Endothelial cell of umbilical vein (primary cell): ENCODE measurements around the gene BRME1. TPM values are rescaled to one million over a fixed set of nuclear protein-coding genes. Genes with fewer than 3 reads are reported as not detected.

ENCODE experiments used
- BruUV-seq: library from RNA; stranded (reverse); fragments of 400-500 nt; replicated peaks from 2 replicates; lab custom pipeline; 2021; lab: Mats Ljungman, UMichigan
- CTCF ChIA-PET: fragments of 300-600, 350-600 bp; sonication (Branson Sonifier 250); formaldehyde crosslinking; loops from one replicate; lab custom pipeline; 2021; ENCODE audit warnings: antibody characterized with exemption, inconsistent platforms; lab: Charles Lee
- POLR2A ChIA-PET: fragments of 300-600, 350-600 bp; sonication (Branson Sonifier 250); formaldehyde crosslinking; loops from one replicate; lab custom pipeline; 2021; ENCODE audit warnings: antibody characterized with exemption, inconsistent platforms; lab: Charles Lee
- DNase-seq: peaks from one replicate; pipeline ENCODE4 v3.0.0-alpha.2; 2011; ENCODE audit warnings: low read depth, low spot score
- FAIRE-seq: peaks from 2 replicates; lab custom pipeline; 2011; peaks lifted over from hg19 to GRCh38; lab: Jason Lieb, UNC
- H2AFZ ChIP-seq: 2 replicates; pipeline ENCODE4 v1.6.0; 2012; ENCODE audit warnings: low read depth, low read length, control low read depth, inconsistent platforms
- H3K27ac ChIP-seq: 2 replicates; pipeline ENCODE4 v1.5.1; 2011; ENCODE audit warnings: low read depth, mild to moderate bottlenecking, control low read depth, low read length, moderate library complexity; ENCODE audit not compliant: insufficient read depth
- H3K27me3 ChIP-seq, 2 experiments: 2 replicates each; pipeline versions ENCODE4 v1.6.0 to v1.6.1; 2011; ENCODE audit warnings: low read length in 2 of 2, mixed read lengths in 1 of 2; ENCODE audit not compliant: control insufficient read depth in 2 of 2, insufficient read depth in 2 of 2
- H3K36me3 ChIP-seq, 2 experiments: 2 replicates in 1 of 2; 3 replicates in 1 of 2; pipeline ENCODE4 v1.5.1; 2011; ENCODE audit warnings: low read length in 2 of 2, mild to moderate bottlenecking in 1 of 2, moderate library complexity in 1 of 2; ENCODE audit not compliant: control insufficient read depth in 2 of 2, insufficient read depth in 2 of 2; ENCODE audit errors: extremely low read depth in 1 of 2
- H3K4me1 ChIP-seq: 3 replicates; pipeline ENCODE4 v1.5.1; 2011; ENCODE audit warnings: mild to moderate bottlenecking, low read length; ENCODE audit not compliant: control insufficient read depth, insufficient read depth; ENCODE audit errors: extremely low read depth
- H3K4me2 ChIP-seq: 2 replicates; pipeline ENCODE4 v1.6.1; 2011; ENCODE audit warnings: low read length, control low read depth, mixed read lengths; ENCODE audit not compliant: insufficient read depth
- H3K4me3 ChIP-seq, 3 experiments: fragments of 200-600 bp in 1 of 3; sonication (generic), shearing (Covaris generic) in 1 of 3; replicated peaks in 1 of 3; 2 replicates each; pipeline ENCODE4 v1.5.1; 2011 to 2016; ENCODE audit warnings: control low read depth in 3 of 3, low read length in 3 of 3, mild to moderate bottlenecking in 2 of 3, inconsistent platforms in 1 of 3, low read depth in 1 of 3, moderate library complexity in 1 of 3; ENCODE audit not compliant: insufficient read depth in 1 of 3
- H3K79me2 ChIP-seq: 2 replicates; pipeline ENCODE4 v1.6.0; 2012; ENCODE audit warnings: low read length, inconsistent platforms; ENCODE audit not compliant: control insufficient read depth, insufficient read depth
- H3K9ac ChIP-seq: replicated peaks from 2 replicates; pipeline ENCODE3; 2011; ENCODE audit warnings: low read length, control low read depth; ENCODE audit not compliant: insufficient read depth; ENCODE audit errors: extremely low read depth
- H3K9me1 ChIP-seq: replicated peaks from 3 replicates; pipeline ENCODE4 v1.6.0; 2011; ENCODE audit warnings: mild to moderate bottlenecking, low read length; ENCODE audit not compliant: control insufficient read depth, insufficient read depth; ENCODE audit errors: extremely low read depth
- H3K9me3 ChIP-seq: replicated peaks from 2 replicates; pipeline ENCODE4 v1.5.1; 2012; ENCODE audit warnings: low read length, inconsistent platforms; ENCODE audit not compliant: control insufficient read depth, insufficient read depth
- H4K20me1 ChIP-seq: replicated peaks from 2 replicates; pipeline ENCODE3; 2011; ENCODE audit warnings: mild to moderate bottlenecking, low read length; ENCODE audit not compliant: control insufficient read depth, insufficient read depth; ENCODE audit errors: extremely low read depth
- EZH2 ChIP-seq: IDR thresholded peaks from 2 replicates; pipeline ENCODE4 v1.6.1; 2012; ENCODE audit warnings: borderline replicate concordance, low read depth, mild to moderate bottlenecking, moderate library complexity, low read length, inconsistent platforms; ENCODE audit not compliant: severe bottlenecking
- FOS ChIP-seq: IDR thresholded peaks from 2 replicates; pipeline ENCODE4 v1.6.1; 2011; ENCODE audit warnings: mild to moderate bottlenecking, low read length, moderate library complexity, borderline replicate concordance; ENCODE audit not compliant: insufficient read depth
- GATA2 ChIP-seq: IDR thresholded peaks from 2 replicates; pipeline ENCODE4 v1.7.0; 2011; ENCODE audit warnings: low read depth, mild to moderate bottlenecking, moderate library complexity, mixed read lengths, low read length; ENCODE audit not compliant: insufficient read length, insufficient read depth
- JUN ChIP-seq: IDR thresholded peaks from 2 replicates; pipeline ENCODE4 v1.6.1; 2011; ENCODE audit warnings: borderline replicate concordance, low read depth; ENCODE audit not compliant: insufficient read length, insufficient read depth
- MYC ChIP-seq: IDR thresholded peaks from one replicate; pipeline ENCODE4 v1.6.1; 2011; ENCODE audit warnings: mild to moderate bottlenecking, low read depth, low read length
- POLR2A ChIP-seq: IDR thresholded peaks from 2 replicates; pipeline ENCODE4 v1.6.1; 2012; ENCODE audit warnings: low read depth, mild to moderate bottlenecking, control low read depth, low read length
- POLR2AphosphoS5 ChIP-seq: IDR thresholded peaks from 2 replicates; pipeline ENCODE4 v1.6.1; 2012; ENCODE audit warnings: low read depth, mild to moderate bottlenecking, control low read depth, low read length, moderate library complexity; ENCODE audit not compliant: insufficient read depth
- dilution Hi-C: fragments of 300-500 bp; cut with MboI; formaldehyde crosslinking; loops from one replicate; pipeline ENCODE4 v1.15.0; 2019; ENCODE audit warnings: low sequenced_read_pairs; ENCODE audit not compliant: extremely low pct_ligation_motif_present
- intact Hi-C: fragments of 100-400 bp; cut with micrococcal nuclease; formaldehyde crosslinking; loops from one replicate; pipeline ENCODE4 v1.10.0; 2022
- polyA plus RNA-seq, 4 experiments: library from polyadenylated mRNA; depleted of rRNA in 3 of 4; stranded (reverse) in 3 of 4; unstranded in 1 of 4; fragments of >200 nt; gene quantifications; 2 replicates each; pipeline versions ENCODE4 v1.2.1 to v1.2.3, GENCODE V29; 2011 to 2012; ENCODE audit warnings: missing spikeins in 1 of 4
- total RNA-seq: library from RNA; stranded (reverse); gene quantifications from 2 replicates; pipeline ENCODE4 v1.2.3, GENCODE V29; 2021
- TF ChIP-seq, protein P1 (sequence below): IDR thresholded peaks from 2 replicates; pipeline ENCODE4 v1.6.1; 2011; ENCODE audit not compliant: insufficient read depth, insufficient read length
- TF ChIP-seq, protein P2 (sequence below), 2 donors: IDR thresholded peaks; 1 replicate in 1 of 2; 2 replicates in 1 of 2; pipeline ENCODE4 v1.5.1; 2011; ENCODE audit warnings: low read length in 2 of 2, mild to moderate bottlenecking in 2 of 2, moderate library complexity in 2 of 2, control low read depth in 1 of 2, inconsistent platforms in 1 of 2, low read depth in 1 of 2; ENCODE audit not compliant: insufficient read depth in 1 of 2; ENCODE audit errors: extremely low read depth in 1 of 2

Gene BRME1
- total and polyA plus RNA-seq, 2 donors (not counting 3 experiments of a cell fraction or from before 2014, with no cell fraction given) = 0.69 to 2.5 TPM

DNA sequence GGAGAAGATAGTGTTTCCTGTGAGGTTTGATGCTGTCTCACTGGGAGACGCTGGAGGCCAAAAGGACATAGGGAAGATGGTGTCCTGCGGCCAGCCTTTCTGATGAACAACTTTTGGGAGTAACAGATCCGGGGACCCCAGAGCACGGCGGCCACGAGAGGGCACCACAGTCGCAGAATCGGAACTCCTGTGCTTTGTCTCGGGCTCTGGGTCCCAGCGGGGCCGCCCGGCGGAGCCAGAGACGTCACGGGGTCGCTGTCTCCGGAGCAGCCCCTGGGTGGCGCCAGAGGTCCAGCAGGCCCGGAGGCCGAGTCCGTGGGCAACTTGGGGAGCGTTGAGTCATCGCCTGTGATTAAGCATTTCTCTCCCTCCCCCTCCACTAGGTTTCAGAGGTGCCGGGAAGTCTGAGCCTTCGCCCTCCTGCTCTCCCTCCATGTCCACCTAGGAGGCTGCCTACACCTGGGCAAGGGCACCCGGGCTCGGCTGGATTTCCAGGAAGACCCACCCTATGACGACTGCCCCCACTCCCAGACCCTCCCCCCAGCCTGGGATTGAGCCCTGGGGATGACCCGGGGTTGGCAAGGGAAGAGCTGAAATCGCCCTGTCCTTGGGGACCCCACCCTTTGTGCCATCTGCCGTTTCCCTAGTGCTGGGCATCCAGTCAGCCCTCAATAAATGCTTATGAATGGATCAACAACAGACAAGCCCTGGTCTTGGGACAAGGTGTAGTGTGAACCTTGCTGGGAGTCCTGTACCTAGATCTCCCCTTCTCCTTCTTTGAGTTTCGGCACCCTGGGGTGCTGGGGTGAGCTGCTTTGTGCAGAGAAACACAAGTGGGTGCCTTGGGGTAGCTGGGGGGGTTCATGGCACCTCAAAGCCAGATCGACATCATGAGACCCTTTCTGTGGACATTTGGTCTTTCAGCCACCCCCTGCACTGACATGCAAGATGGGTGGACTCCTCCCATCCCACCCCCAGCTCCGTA is 25.6 kb downstream of the BRME1 start:
- CTCF ChIA-PET = interaction anchor here (0.7 to 8.1 kb wide), 12 partner anchors 9 to 526 kb away, joined by 3 to 74 read pairs (median 6); partner anchors contain the start of genes ASF1B, DCAF15, IL27RA and MISP3
- Histone ChIP-seq H3K79me2 (no peaks in the 10 kb centered on the region), H3K9me1 (no peaks in the 10 kb centered on the region), H2AFZ (peak overlapping the region; percentile 76), H3K9me3 (no peaks in the 10 kb centered on the region), H3K27ac (peak overlapping the region; percentile 78), H3K4me1 (peaks cover 5% of the 10 kb centered on the region), H3K4me3 (peak overlapping the region in 1 of 3 experiments; percentile 4), H3K27me3 (no peaks in the 10 kb centered on the region), H3K36me3 (no peaks in the 10 kb centered on the region), H4K20me1 (no peaks in the 10 kb centered on the region), H3K4me2 (peak overlapping the region; percentile 37), H3K9ac (peak overlapping the region; percentile 64)
- DNase-seq (peak; percentile 96), FAIRE-seq (peak; percentile 98)
- TF ChIP-seq POLR2A (no peak), MYC (no peak), FOS (peak; percentile 95), JUN (peak; percentile 68), POLR2AphosphoS5 (peak; percentile 85), EZH2 (no peak), GATA2 (no peak)
- TF ChIP-seq, protein P1, sequence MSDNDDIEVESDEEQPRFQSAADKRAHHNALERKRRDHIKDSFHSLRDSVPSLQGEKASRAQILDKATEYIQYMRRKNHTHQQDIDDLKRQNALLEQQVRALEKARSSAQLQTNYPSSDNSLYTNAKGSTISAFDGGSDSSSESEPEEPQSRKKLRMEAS = peak; percentile 43
- TF ChIP-seq, protein P2, sequence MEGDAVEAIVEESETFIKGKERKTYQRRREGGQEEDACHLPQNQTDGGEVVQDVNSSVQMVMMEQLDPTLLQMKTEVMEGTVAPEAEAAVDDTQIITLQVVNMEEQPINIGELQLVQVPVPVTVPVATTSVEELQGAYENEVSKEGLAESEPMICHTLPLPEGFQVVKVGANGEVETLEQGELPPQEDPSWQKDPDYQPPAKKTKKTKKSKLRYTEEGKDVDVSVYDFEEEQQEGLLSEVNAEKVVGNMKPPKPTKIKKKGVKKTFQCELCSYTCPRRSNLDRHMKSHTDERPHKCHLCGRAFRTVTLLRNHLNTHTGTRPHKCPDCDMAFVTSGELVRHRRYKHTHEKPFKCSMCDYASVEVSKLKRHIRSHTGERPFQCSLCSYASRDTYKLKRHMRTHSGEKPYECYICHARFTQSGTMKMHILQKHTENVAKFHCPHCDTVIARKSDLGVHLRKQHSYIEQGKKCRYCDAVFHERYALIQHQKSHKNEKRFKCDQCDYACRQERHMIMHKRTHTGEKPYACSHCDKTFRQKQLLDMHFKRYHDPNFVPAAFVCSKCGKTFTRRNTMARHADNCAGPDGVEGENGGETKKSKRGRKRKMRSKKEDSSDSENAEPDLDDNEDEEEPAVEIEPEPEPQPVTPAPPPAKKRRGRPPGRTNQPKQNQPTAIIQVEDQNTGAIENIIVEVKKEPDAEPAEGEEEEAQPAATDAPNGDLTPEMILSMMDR (IDR thresholded peaks at IDR 0.05; ENCODE audit: extremely low read depth in 1 of 2, insufficient read depth in 1 of 2, low read depth in 1 of 2, low read length in 2 of 2) = peak; percentile 100
- dilution Hi-C loops = no loop called here
- intact Hi-C loops = loop anchor here (1.0 to 5.0 kb wide), 8 partner anchors 152 to 467 kb away; partner anchors contain the start of gene PRKACA
- BruUV-seq = TSS peak; percentile 72
- POLR2A ChIA-PET = no interaction called here
